ENCODE results near the gene TBC1D16.

The TBC1D16 gene

GRCh38 chr17:79941088-79942010 lies 94.3 kb downstream of the TBC1D16 start:
- FAIRE-seq: no peak
- DNase-seq (ENCODE audit: low spot score): no peak

DNA sequence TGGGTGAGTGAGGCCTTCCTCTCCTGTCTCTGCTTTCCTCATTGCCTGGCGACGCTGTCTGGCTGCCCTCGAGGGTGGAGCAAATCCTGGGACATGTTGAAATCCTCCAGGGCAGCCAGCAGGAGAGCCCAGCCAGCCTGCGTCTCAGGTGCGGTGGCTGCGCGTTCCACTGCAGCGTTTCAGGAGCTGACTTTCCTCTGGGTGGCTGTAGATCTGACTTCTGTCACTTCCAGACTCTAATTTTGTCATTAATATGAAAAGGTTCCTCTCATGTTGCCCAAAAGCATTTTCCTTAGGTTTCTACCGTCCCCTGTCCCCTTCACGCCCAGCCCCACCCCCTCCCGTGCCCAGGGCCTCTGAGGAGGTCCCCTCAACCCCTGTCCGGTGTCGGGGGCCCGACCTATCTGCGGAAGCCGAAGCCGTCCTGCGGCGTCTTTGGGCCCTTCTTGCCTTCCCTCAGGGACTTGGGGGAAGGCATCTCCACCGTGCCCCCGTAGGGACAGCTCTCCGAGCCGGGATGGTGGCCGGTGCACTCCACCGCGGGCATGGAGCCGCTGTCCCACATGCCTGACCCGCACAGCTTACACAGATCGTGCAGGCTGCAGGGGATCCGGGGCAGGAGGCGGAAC lies 95.1 kb downstream of the TBC1D16 start:
- DNase-seq (ENCODE audit: low spot score) (no peak), FAIRE-seq (no peak)

DNA sequence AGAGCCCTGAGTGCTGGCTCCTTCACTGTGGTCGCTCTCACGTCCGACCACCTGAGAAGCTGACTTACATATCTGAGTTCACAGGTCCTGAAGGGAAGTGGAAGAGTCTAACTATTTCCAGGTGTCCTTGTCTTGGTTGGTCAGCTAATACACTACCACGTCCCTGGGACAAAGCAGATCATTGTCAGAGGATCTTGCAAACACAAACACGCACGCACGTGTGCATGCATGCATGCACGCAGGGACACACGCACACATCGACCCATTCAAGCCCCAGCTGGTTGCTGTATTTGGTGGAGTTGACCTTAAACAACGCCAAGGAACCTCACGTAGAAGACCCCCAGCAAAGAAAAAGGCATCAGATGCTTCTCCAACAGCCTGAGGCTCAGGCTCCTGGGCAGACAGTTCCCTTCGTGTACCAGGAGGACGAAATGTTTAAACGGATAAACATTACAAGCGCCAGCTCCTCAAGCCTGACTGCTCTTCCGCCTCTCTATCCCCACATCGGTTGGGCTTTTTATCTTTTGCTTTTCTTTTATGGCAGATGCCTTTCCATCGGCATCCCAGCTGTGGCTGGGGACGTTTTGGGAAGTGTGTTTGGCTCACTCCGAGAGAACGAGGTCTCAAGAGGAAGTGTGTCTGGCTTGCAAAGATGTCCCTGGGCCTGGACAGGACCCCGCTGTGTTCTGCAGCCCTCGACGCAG lies 95.8 kb downstream of the TBC1D16 start:
- no peak for DNase-seq (ENCODE audit: low spot score)
- no peak for FAIRE-seq

GRCh38 chr17:79939094-79939435 lies 96.6 kb downstream of the TBC1D16 start:
- no peak for FAIRE-seq
- no peak for DNase-seq (ENCODE audit: low spot score)

DNA sequence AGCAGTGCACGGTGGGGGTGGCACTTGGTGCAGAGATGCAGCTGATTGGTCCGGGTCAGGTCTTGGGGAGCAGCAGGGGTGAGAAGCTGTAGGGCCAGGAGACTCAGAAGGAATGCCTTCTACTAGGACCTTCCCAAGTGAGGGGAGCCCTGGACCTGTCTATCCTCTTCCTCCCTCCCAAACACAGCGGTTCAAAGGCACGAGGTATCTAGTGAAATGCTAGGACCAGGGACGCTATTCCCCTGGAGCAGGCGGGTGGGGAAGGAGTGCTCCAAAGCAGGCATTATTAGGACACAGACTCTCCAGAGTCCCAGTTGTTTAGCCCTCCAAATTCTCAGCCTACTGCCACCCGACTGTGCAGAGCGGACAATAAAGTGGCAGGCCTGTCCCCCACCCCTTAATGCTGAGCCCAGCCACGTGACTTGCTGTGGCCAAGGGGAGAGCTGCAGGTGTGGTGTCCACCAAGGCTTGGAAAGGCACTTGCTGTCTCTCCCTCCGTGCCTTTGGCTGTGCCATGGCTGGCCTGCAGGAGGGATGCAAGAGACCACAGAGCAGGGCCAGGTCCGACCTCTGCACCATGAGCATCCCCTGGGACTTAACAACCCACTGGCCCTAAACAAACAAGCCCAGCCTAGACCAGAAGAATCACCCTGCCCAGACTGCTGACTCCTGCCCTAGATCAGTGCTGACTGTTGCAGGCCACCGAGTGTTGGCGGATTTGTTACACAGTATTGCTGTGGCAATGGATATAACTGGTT lies 97.2 kb downstream of the TBC1D16 start:
- DNase-seq (ENCODE audit: low spot score): no peak
- no peak for FAIRE-seq

DNA sequence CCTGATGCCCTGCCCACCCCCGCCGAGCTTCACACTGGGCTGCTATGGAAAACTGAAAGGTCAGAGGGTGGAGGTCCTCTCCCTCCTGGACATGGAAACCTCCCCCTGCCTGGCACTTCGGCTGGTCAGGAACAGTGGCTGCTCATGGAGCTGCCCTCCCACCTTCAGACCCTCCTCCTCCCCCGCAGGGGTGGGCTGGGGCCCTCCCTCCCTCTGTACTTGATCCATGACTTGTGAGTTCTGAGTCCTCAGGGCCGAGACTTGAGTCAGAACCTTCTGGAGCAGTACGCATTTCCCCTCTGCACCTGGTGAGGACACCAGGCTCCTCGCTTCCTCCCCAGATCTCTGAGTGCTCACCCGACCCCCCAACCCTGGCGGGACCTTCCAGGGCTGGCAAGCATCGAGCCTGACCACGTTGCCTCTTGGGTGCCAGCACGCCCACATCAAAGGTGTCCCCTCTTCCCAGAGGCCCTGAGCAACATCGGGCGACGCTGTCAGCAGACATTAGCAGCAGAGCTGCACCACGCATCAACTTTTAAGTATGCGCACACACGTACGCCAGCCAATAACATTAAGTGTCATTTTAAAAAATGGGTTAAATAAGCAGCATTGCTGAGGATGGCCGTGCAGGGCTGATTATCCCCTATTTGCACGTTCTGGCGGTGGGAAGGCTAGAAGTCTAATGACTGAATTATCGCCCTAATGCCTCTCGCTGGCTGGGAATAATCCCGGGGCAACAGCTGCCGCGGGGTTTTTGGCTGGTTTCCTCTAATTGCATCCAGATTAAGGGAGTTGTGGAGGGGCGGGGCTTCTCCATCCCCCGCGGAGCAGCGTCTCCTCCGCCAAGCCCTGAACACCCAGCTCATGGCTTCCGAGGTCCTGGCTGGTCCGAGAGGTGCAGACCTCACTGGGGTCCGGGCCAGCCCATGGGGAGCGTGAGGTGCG lies 98.0 kb downstream of the TBC1D16 start:
- DNase-seq (ENCODE audit: low spot score): no peak
- FAIRE-seq: no peak

- no peak for DNase-seq (ENCODE audit: low spot score)
- FAIRE-seq: no peak
These were observed 98.9 kb downstream of the TBC1D16 start for GRCh38 chr17:79936641-79937381.

DNA sequence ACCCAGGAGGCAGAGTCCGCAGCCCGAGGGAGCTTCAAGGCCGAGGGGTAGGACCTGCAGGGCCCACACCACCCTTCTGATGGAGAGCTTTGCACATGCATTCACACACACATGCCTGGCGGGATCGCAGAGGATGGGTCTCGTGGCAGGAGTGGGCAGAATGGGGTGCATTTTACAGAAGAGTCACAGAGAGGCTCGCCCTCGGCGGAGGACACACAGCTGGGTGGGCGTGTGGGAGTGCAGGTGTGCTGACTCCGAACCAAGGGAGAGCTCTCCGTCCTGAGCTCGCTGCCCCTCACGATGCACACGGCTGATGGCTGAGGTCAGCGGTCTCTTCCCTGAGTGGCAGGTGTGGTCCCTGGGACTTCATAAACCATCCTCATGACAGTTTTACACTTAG lies 99.6 kb downstream of the TBC1D16 start:
- FAIRE-seq: no peak
- no peak for DNase-seq (ENCODE audit: low spot score)

DNA sequence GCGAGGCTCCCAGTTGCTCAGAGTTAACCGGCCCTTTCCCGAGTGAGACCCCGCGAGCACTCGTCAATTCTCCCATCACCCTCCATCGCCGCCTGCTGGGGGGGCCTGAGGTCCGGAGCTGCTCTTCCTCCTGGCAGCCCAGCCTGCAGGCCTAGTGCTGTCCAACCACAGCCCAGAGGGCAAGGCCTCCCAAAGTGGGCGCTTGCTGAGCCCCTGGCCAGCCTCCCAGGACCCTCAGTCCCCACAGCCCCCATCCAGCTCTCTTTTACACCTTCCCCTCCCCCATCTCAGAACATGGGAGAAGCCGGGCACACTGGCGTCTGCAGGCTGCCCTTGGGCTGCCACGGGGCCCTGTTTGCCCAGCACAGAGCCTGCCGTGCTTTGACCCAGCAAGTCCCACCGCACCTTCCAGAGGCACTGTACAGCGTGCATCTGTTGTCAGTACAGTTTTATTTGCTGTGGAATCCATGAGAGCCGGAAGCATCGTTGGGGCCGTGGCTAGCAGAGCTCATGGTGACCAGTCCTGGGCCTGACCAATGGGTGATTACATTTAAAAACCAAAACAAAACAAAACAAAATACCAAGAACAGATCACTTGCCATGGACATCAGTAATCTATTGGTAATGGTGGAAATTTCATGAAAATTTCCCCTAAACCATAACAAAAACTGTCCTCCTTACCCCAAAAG lies 100.3 kb downstream of the TBC1D16 start:
- DNase-seq (ENCODE audit: low spot score): no peak
- no peak for FAIRE-seq

DNA sequence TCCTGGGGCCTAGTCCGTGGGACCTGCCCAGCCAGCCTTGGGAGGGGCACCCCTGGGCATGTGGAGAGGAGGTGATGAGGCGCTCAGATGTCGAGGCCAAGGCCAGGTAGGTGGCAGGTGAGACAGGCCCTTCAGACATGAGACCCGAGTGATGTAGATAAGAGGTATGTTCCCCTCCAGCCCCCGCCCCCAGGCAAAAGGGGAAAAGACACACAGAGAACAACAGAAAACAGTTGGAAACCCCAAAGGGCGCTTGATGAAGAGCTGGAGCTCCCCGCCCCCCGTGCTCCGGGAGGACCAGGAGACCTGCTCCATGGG lies 101.1 kb downstream of the TBC1D16 start:
- FAIRE-seq (no peak), DNase-seq (ENCODE audit: low spot score) (no peak)

GRCh38 chr17:79933863-79934652 lies 101.6 kb downstream of the TBC1D16 start:
- DNase-seq (ENCODE audit: low spot score) (peak; percentile 64), FAIRE-seq (no peak)

GRCh38 chr17:79932451-79933306 lies 103.0 kb downstream of the TBC1D16 start:
- FAIRE-seq: no peak
- no peak for DNase-seq (ENCODE audit: low spot score)

DNA sequence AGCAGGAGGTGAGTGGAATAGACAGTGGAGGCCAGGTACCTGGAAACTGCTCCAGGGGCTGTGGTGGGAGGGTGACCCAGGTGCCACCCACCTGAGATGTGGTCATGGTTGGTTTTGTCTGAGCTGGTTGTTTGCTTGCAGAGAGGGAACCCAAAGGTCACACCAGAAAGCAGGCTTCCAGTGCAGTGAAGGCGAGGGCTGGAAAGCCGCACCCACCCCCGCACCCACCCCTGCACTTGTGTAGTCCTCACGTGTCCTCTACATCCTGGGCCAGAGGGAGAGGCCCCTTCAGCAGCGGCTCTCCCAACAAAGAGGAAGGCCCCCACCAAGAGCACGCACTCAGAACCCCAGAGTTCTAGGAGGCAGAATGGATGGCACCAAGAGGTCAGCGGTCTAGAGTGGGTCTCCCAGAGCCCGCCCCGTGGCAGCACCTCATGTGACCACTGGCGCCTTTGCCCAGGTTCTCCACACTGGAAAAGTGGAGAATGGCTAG lies 103.8 kb downstream of the TBC1D16 start:
- FAIRE-seq (no peak), DNase-seq (ENCODE audit: low spot score) (no peak)

DNA sequence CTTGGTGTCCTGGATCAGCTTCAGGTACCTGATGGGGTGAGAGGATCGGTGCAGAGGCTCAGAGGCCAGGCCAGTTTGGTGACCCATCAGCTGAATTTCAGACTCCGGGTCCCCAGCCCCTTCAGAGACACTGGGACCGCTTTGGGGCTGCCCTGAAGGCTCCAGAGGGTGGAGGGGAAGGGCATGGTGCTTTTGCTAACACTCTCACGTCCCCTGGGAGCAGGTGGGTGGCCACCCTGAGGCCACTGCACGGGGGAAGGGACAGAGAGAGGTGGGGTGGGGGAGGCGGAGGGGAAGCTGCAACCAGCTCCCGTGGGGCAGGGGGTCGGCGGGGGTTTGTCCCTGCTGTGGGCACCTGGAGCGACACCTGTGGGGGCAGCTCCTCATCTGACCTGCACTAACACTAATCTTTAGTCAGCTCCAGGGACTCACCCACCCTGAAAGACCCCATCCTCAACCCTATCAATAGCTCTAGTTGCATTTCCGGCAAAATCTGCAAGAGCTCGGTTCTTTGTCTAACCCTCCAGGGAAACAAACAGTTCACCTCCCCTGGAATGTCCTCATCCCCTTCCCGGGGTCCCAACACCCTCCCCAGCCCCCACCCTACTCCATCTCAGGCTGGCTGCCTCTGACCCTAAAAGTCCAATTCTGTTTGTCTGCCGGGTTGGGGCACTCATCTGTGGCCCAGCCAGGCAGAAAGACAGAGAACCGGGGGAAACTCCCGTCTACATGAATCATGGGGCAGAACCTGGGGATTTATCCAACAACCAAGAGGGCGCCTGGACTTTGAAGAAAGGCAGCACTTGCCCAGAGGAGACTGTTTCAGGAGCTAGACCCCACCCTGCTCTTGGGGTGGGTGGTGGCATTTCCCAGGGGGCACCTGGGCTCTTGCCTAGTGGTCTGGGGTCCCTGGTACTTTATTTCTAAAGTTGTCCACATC lies 104.5 kb downstream of the TBC1D16 start:
- DNase-seq (ENCODE audit: low spot score) (peak; percentile 43), FAIRE-seq (no peak)

GRCh38 chr17:79930062-79930876 lies 105.4 kb downstream of the TBC1D16 start:
- no peak for FAIRE-seq

More at GRCh38 chr17:79930062-79930876, 105.4 kb downstream of the TBC1D16 start:
- no peak for DNase-seq (ENCODE audit: low spot score)
